Measurements from ENCODE around the gene PABPN1.

DNA sequence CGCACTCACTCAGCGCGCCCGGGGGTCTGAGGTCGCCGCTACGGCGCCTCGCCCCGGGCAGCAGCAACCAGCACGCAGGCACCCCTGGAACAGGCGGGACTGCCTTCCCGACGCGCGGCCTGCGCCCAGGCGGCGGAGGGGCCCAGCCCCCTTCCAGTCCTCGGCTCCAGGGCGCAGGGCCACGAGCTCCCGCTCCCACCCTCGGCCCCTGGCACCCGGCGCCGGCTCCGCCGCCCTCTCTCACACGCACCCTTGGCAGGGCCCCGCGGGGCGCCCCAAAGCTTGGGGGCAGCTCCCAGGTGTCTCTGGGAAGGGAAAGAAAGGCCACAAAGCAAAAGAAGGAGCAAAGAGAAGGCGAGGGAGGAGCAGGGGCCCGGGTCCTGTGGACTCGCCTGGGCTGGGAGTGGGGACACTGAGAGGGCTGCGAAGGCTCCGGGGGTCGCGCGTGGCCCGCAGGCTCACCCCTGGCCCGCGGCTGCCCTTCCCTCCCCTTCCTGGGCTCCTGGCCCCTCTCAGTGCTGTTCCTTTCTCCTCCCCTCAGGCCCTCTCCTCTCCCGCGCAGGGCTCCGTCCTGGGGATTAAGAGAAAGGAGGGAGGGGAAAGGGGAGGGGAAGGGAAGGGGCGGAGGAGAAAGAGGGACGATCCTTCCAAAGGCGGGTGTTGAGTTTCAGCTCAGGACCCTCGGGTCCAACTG, 44.6 kb downstream of the PABPN1 start:
- TF ChIP-seq GLIS3 (CRISPR knock-in tag; IDR thresholded peaks at IDR 0.05): no peak
- TF ChIP-seq ZNF8 (CRISPR knock-in tag; IDR thresholded peaks at IDR 0.05): no peak
